Lower lobe of right lung (tissue), 2 donors: ENCODE results near the gene MALRD1. TPM values are rescaled to one million over a fixed set of nuclear protein-coding genes. Genes with fewer than 3 reads are reported as not detected.
A peak's percentile ranks its signal among the peaks of the same experiment; 100 is the strongest.

Experiments used
- ATAC-seq, 2 donors: fragments of 200-7000 bp; cut with Tn5 transposase; one replicate each; pipeline ENCODE4 v1.9.1; 2020 to 2022; ENCODE audit warnings: mild to moderate bottlenecking in 2 of 2, moderate library complexity in 2 of 2
- DNase-seq: peaks from one replicate; pipeline ENCODE4 v3.0.0-alpha.2; 2020
- H3K27ac ChIP-seq: fragments of 200-600 bp; one replicate; pipeline ENCODE4 v1.8.0; 2022
- H3K27me3 ChIP-seq: fragments of 200-600 bp; one replicate; pipeline ENCODE4 v1.8.0; 2022; ENCODE audit warnings: low read depth
- H3K36me3 ChIP-seq: fragments of 200-600 bp; one replicate; pipeline ENCODE4 v1.8.0; 2022; ENCODE audit warnings: mild to moderate bottlenecking
- H3K4me1 ChIP-seq: fragments of 200-600 bp; one replicate; pipeline ENCODE4 v1.8.0; 2022
- H3K4me3 ChIP-seq: fragments of 200-600 bp; one replicate; pipeline ENCODE4 v1.8.0; 2022; ENCODE audit warnings: mild to moderate bottlenecking
- H3K9me3 ChIP-seq: fragments of 200-600 bp; one replicate; pipeline ENCODE4 v1.8.0; 2022
- CTCF ChIP-seq: fragments of 200-600 bp; IDR thresholded peaks from one replicate; pipeline ENCODE4 v1.8.0; 2022; ENCODE audit warnings: antibody characterized with exemption, mild to moderate bottlenecking
- intact Hi-C: fragments of 100-400 bp; cut with DNase I; formaldehyde crosslinking; loops from one replicate; pipeline ENCODE4 v1.11.0; 2022
- total RNA-seq: library from RNA; stranded (reverse); fragmentation: NEBNext Ultra II Directional; extraction: Animal tissue kit (Norgen Biotek cat#: 25700); gene quantifications from one replicate; pipeline ENCODE4 v1.2.1, GENCODE V29; 2021
- donor health status: DM: no; HTN: yes; CAD: no; lungs with severe emphysema.

The MALRD1 gene
- total RNA-seq, 1 donor from 2014 or later = 6.0 TPM

- Histone ChIP-seq H3K9me3 (no peaks in the 10 kb centered on the region), H3K27me3 (no peaks in the 10 kb centered on the region), H3K27ac (no peak overlapping the region), H3K4me3 (no peak overlapping the region), H3K4me1 (no peaks in the 10 kb centered on the region), H3K36me3 (no peaks in the 10 kb centered on the region)
- DNase-seq = no peak
- intact Hi-C loops = no loop called here
- ATAC-seq = no peak
- no peak for TF ChIP-seq CTCF
Observed at GRCh38 chr10:19408924-19409323, 360.3 kb downstream of the MALRD1 start.

GRCh38 chr10:19411119-19411518 lies 362.5 kb downstream of the MALRD1 start:
- Histone ChIP-seq H3K4me3 (no peak overlapping the region), H3K9me3 (no peaks in the 10 kb centered on the region), H3K27ac (no peak overlapping the region), H3K4me1 (no peaks in the 10 kb centered on the region), H3K27me3 (no peaks in the 10 kb centered on the region), H3K36me3 (no peaks in the 10 kb centered on the region)
- ATAC-seq = no peak
- no peak for DNase-seq
- no peak for TF ChIP-seq CTCF
- intact Hi-C loops = no loop called here

GRCh38 chr10:19412531-19412930 lies 363.9 kb downstream of the MALRD1 start:
- Histone ChIP-seq H3K9me3 (no peaks in the 10 kb centered on the region), H3K36me3 (no peaks in the 10 kb centered on the region), H3K4me1 (no peaks in the 10 kb centered on the region), H3K27ac (no peak overlapping the region), H3K27me3 (no peaks in the 10 kb centered on the region), H3K4me3 (no peak overlapping the region)
- ATAC-seq (no peak), DNase-seq (no peak)
- peak; percentile 42 for TF ChIP-seq CTCF
- intact Hi-C loops = no loop called here

- TF ChIP-seq CTCF = no peak
- intact Hi-C loops = no loop called here
- Histone ChIP-seq H3K27me3 (no peaks in the 10 kb centered on the region), H3K36me3 (no peaks in the 10 kb centered on the region), H3K27ac (no peak overlapping the region), H3K4me1 (no peaks in the 10 kb centered on the region), H3K9me3 (no peaks in the 10 kb centered on the region), H3K4me3 (no peak overlapping the region)
- no peak for DNase-seq
- no peak for ATAC-seq
Observed at GRCh38 chr10:19416164-19416563, 367.6 kb downstream of the MALRD1 start.

- DNase-seq (no peak), ATAC-seq (no peak)
- H3K36me3 ChIP-seq = no peaks in the 10 kb centered on the region
- H3K9me3 ChIP-seq = no peaks in the 10 kb centered on the region
- H3K27me3 ChIP-seq = no peaks in the 10 kb centered on the region
- no peak overlapping the region for H3K27ac ChIP-seq
- no peak overlapping the region for H3K4me3 ChIP-seq
- intact Hi-C loops = no loop called here
- no peak for TF ChIP-seq CTCF
- no peaks in the 10 kb centered on the region for H3K4me1 ChIP-seq
Observed at GRCh38 chr10:19417740-19418139, 369.1 kb downstream of the MALRD1 start.

GRCh38 chr10:19421674-19422073 lies 373.1 kb downstream of the MALRD1 start:
- DNase-seq (no peak), ATAC-seq (no peak)
- H3K9me3 ChIP-seq = no peaks in the 10 kb centered on the region
- H3K4me3 ChIP-seq = no peak overlapping the region
- H3K27me3 ChIP-seq = no peaks in the 10 kb centered on the region
- H3K4me1 ChIP-seq = no peaks in the 10 kb centered on the region
- intact Hi-C loops = no loop called here
- H3K27ac ChIP-seq = no peak overlapping the region
- H3K36me3 ChIP-seq = no peaks in the 10 kb centered on the region
- no peak for TF ChIP-seq CTCF
